Activated CD8-positive, alpha-beta memory T cell treated with anti-CD3 and anti-CD28 coated beads, Interleukin-2, amount 50 U/mL, for 24 hours (primary cell): ENCODE measurements around the gene PGGHG.
"Not testable (repeated sequence)": the region's sequence is repeated elsewhere in the genome, so short reads cannot be mapped to it uniquely, and the experiment has no call there.

Experiments used
- DNase-seq: peaks from one replicate; pipeline ENCODE4 v3.0.0-alpha.2; 2020; ENCODE audit errors: extremely low read depth

The PGGHG gene

DNA sequence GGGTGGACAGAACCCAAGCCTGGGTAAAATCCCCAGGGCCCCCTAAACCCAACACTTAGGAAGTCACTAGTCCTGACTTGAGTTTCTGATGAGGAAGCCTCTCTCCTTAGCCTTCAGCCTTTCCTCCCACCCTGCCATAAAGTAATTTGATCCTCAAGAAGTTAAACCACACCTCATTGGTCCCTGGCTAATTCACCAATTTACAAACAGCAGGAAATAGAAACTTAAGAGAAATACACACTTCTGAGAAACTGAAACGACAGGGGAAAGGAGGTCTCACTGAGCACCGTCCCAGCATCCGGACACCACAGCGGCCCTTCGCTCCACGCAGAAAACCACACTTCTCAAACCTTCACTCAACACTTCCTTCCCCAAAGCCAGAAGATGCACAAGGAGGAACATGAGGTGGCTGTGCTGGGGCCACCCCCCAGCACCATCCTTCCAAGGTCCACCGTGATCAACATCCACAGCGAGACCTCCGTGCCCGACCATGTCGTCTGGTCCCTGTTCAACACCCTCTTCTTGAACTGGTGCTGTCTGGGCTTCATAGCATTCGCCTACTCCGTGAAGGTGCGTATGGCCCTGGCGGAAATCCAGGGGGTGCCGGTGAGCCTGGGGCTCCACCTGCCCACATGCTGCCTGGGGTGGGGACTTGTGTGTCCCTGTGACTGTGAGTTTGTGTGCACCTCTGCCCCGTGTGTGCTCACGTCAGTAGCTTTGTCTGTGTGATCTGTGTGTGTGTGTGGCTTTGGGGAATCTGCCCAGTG is 25.0 kb downstream of the PGGHG start, which contains the start of gene IFITM1:
IFITM1 (plus strand) TSS at position 254 of the 767 bp plus-strand sequence; CDS start at position 385, 131 bp downstream.
- DNase-seq: no peak

DNA sequence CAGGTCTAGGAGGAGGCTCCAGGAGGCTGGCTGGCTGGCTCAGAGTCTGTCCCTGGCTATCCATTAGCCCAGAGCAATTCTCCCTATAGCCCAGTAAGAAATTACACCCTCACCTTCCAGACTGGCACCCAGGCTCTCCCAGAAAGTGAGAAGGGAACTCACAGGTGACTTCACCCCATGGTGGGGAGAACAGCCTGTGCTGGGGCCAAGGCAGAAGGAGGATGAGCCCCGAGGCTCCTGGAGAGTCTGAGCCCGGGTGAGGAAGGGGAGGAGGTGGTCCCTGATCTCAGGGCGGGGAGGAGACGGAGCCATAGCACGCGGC is 25.6 kb downstream of the PGGHG start:
- DNase-seq: not testable (repeated sequence)

DNA sequence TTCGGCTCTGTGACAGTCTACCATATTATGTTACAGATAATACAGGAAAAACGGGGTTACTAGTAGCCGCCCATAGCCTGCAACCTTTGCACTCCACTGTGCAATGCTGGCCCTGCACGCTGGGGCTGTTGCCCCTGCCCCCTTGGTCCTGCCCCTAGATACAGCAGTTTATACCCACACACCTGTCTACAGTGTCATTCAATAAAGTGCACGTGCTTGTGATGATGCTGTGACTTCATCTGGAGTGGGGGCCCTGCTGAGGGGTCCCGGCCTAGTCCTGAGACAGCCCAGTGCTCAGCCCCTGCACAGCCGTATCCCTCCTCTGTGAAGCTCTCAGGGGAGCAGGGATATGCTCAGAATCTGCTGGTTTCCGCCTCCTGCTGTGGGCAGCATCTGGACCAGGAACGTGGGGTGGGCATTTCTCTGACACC is 26.1 kb downstream of the PGGHG start:
- no peak for DNase-seq

DNA sequence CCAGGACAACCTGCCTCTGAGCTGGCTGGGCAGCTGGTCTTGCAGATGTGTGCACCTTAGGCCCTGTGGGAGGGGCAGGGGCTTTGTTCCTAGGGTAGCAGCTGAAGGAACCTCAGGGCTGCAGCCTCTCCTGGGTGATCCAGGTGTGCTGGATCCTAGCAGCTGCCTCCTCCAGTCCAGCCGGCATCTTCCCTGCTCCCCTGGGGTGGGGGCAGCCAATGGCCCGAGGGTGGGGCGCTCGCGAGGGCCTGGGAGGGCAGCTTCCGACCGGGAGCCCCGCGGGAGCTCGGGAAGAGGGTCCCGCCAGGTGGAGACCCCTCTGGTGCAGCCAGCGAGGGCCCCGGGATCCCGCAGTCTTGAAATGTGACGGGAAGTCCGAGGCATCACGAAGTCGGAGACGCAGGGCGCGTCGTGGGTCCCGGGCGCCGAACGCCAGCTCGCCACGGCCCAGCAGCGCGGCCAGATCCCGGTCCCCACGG is 26.6 kb downstream of the PGGHG start:
- no peak for DNase-seq

DNA sequence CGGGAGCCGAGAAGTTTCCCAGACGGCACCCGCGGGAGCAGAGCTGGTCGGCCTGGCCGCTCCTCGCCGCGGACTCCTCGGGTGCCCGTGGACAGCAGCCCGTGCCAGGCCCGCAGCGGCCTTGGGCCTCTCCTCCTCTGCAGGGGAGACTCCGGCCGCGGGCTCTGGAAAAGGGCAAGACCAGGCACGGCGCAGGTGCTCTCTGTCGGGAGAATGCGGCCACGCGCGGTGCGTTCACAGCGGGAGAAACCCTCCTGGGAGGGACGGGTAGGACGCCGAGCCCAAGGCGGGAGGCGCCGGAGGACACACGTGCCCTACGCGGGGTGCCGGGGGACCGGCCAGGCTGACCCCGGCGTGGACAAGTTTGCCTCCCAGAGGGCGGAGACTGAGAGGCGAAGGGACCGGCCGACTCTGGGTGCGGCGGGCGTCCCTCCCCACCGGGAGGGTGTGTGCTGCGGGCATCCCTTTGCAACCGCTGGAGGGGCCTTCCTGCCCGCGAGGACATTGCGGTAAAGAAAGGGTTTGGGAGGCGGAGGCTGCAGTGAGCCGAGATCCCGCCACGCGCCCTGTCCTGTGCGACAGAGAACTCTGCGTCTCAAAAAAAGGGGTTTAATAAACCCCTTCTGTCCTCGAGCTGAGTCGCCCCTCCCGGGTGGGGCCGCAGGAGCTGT is 27.2 kb downstream of the PGGHG start:
- no peak for DNase-seq

DNA sequence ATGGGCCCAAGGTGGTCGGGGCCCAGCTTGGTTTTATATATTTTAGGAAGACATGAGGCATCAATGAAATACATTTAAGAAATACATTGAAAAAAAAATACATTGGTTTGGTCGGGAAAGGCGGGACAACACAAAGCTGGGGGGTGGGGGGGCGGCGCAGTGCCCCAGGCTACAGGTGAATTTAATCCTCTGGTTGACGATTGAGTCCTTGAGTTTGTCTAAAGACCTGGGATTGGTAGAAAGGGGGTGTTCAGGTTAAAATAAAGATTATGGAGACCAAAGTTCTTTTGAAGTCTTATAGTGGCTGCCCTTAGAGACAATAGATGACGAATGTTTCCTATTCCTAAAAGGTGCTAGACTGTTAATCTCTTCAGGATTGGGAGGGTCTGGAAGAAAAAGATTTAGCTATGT is 28.0 kb downstream of the PGGHG start:
- DNase-seq: no peak

DNA sequence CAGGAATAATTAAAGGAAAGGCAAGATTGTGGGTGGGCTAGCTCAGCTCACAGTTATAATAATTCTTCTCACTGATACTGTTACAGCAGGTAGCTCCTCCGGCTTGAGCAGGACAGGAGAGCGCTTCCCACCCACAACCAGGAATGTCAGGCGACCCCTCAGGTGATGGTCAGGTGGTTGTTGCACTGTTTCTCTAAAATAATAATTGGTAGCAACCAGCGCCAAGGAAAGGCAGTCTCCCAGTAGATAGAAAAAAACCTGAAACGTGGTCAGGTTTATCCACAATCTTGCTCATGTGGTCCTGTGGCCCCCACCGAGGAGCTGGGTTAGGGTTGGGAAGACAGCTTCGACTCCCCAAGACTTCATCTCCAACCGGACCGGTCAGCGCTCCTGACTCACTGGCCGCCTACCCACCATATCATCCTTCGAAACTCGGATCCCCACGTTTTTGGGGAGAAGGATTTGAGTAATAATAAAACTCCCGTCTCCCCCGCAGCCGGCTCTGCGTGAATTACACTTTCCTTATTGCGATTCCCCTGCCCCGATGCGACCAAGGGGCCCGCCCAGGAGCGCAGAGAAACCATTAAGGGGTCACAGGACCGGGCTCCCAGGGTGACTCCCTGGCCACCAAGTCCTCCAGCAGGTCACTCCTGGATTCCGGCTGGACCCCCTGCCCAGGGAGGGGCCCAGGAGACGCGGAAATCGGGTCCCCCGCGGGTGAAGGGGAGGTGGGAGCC is 28.9 kb downstream of the PGGHG start:
- DNase-seq: not testable (repeated sequence)

DNA sequence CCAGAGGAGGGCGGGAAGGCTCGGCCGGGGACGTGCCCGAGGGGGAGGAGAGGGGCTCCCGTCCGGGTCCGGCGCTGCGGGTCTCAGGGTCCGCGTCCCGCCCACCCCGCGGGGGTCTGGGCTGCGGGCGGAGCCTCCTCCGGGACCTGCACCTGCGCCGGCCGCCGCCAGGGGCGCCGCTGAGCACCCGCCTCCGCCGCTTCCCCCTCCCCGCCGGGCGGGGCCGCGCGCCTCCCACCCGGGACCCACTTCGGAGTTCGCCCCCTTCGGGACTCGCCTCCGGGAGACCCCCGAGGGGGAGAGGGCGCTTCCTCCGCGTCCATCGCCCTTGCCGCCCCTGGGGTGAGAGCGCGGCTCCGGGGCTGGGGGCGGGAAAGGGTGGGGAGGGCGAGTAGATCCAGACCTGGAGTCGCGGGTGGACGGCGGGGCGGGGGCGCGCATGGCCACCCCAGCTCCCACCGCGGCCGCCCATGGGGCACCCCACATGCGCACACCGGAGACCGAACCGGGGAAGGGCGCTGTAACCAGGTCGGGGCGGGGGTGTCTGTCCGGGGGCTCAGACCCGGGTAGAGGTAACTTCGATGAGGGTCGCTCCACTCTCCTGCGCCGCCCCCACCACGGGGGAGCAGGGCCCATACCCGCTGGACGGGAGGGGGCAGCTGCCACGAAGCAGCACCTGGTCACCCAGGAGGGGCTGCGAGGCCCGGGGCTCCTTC is 29.6 kb downstream of the PGGHG start:
- DNase-seq: not testable (repeated sequence)

DNA sequence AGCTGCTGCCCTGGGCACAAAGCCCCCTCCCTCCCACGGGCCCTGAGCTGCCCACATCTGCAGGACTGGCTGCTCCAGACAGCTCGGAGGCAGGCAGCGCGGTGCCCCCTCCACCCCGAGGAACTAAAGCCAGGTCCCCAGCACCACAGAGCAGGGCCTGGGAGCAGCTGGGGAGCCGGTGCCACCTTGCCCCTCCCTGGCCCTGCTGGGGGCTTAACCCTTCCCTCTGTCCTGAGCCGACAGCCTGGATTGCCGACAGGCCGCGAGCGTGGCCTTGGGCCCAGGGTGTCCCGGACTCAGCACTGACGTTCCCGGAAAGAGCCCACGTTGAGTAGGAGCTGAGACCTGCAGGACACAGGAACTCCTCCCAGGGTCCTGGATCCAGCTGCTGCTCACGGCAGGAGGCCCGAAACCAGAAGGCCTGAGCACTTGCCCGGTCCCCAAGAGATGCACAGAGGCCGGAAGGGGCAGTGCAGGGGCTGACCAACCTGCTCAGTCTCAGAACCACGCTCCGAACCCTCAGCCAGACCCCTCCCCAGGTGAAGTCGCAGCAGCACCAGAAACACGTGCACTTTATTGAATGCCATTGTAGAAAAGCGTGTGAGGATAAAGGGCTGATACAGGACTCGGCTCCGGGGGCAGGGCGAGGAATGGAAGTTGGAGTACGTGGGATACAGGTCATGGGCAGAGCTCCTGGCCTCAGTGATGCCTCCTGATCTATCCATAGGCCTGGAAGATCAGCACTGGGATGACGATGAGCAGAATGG is 30.4 kb downstream of the PGGHG start:
- not testable (repeated sequence) for DNase-seq

DNA sequence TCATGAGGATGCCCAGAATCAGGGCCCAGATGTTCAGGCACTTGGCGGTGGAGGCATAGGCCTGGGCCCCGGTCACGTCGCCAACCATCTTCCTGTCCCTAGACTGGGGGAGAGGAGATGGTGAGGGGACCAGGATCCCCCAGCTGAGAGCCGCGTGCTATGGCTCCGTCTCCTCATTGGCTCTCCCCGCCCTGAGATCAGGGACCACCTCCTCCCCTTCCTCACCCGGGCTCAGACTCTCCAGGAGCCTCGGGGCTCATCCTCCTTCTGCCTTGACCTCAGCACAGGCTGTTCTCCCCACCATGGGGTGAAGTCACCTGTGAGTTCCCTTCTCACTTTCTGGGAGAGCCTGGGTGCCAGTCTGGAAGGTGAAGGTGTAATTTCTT is 31.0 kb downstream of the PGGHG start:
- not testable (repeated sequence) for DNase-seq

DNA sequence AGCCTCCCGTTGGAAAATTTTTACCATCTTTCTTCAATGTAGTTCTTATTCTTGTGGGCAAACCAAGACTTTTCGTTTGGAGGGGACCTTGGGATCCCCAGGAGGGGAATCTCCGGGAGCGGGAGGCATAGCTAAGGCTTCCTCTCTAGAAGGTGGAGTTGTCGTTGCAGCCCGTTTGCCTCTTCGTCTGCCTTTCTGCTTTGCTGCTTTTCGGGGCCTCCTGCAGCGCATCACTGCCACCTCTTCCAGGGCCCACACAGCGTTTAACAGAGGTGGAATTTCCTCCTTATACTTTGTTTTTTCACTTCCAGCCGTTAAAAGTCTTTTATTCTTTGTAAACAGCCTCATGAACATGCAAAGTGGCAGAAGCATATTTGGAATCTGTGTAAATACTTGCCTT is 35.2 kb downstream of the PGGHG start:
- no peak for DNase-seq

DNA sequence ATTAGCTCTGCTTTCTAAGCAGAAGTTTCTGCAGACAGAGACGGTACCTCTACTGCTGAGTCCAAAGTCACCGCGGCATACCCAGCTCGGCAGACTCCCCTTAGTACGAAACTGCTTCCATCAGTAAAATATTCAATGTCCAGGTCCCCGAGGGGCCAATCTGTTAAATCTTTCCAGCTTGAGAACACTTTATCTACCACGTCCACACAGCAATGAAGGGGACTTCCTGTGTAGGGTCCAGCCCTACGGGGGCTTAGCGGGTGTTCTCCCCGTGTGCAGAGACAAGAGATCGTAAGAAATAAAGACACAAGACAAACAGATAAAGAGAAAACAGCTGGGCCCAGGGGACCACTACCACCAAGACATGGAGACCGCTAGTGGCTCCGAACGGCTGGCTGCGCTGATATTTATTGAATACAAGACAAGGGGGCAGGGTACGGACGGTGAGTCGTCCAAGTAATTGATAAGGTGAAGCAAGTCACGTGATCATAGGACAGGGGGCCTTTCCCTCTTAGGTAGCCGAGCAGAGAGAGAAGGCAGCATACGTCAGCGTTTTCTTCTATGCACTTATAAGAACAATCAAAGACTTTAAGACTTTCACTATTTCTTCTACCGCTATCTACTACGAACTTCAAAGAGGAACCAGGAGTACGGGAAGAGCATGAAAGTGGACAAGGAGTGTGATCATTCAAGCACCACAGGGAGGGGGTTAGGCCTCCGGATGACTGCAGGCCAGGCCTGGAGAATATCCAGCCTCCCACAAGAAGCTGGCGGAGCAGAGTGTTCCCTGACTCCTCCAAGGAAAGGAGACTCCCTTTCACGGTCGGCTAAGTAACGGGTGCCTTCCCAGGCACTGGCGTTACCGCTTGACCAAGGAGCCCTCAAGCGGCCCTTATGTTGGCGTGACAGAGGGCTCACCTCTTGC is 35.9 kb downstream of the PGGHG start:
- DNase-seq: not testable (repeated sequence)

DNA sequence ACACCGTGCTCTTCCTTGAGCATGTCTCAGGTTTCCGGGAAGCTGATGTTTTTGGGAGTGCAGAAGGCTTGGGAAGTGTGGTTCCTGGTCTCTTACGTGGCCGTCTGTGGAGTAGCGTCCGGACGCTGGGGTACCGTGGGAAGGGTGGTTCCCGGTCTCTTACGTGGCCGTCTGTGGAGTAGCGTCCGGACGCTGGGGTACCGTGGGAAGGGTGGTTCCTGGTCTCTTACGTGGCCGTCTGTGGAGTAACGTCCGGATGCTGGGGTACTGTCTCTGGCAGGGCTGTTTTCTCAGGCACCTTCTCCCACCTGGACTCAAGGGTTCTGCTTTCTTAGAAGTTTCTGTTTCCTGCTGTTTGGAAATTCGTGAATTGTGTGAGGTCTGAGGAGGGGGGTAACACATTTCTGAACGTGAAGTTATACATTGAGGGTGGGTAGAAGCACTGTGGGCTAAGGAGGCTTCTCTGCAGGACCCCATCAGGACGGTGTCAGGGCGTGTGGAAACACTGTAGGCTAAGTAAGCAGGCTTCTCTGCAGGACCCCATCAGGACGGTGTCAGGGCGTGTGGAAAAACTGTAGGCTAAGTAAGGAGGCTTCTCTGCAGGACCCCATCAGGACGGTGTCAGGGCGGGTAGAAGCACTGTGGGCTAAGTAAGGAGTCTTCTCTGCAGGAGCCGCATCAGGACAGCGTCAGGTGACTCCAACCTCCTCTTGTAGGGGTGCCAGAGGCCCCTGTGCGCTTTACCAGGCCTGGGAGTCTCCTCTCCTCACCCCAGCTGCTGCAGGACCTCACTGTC is 37.1 kb downstream of the PGGHG start:
- no peak for DNase-seq

DNA sequence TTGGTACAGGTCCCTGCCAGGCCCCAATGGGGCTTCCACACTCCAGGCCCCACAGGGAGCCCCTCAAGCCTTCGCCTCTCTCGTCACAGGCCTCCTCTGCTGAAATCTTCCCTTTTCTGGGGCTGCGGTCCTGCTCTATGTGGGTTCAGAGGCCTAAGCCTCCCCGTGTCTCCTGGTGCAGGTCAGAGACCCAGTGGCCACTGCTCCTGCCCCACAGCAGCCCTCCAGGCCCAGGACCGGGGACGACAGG is 37.6 kb downstream of the PGGHG start:
- no peak for DNase-seq

DNA sequence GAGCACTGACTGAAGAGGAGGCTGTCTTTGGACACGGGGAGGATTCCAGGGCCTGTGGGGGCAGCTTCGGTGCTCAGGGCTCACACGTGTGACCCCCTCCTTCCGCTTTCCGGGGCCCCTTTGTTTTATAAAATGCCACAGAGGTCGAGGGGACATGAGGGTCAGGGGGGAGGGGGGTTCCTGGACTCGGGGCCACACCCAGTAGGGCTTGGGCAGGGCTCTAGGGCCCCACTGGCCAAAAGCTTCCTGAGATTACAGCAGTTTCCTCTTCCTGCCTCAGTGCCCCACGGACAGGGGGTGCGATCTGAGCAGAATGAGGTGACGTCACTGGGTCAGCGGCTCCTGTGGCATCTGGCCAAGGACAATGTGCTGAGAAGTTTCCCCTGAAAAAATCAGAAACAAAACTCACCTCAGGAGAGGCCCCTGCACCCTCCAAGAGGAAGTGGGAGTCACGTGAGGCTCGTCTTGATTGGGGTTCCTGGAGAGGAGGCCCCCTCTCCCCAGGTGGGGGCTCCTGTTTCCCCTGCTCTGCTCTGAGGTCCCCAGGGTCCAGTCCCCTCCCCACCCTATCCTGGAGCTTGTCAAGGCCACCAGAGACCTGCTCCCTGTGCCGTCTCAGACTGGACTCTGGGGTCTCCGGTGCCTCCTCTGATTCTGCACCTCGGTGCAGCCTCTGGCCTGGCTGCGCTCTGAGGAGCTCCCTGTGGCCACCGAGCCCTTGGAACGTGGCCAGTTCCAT is 38.1 kb downstream of the PGGHG start:
- no peak for DNase-seq

DNA sequence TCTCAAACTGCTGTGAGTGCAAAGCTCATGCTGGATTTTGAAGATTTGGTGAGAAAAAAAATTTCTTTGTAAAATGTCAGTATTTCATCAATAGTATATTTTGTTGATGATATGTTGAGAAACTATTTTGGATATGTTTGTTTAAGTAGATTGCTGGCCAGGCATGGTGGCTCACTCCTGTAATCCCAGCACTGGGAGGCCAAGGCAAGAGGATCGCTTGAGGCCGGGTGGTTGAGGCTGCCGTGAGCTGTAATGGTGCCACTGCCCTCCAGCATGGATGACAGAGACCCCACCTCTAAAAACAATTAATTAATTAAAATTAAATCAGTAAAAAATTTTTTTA is 38.6 kb downstream of the PGGHG start:
- DNase-seq: no peak

DNA sequence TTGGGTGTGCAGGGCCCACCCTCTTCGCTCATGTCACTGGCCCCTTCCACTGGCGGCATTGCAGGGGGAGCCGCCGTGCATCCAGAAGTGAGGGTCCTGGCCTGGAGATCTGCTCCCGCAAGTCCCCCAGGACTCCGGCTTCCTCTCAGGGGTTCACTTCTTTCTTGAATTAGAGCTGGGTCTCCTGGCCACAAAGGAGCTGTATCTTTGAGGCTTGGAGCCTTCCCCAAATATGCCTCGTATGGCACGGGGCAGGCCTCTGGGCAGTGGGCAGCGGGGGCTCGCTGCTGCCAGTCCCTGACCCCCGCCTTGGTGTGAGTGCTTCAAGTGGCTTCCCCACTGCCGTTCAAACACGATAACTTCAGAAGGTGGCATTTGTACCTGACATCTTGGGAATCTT is 39.1 kb downstream of the PGGHG start:
- DNase-seq: no peak

DNA sequence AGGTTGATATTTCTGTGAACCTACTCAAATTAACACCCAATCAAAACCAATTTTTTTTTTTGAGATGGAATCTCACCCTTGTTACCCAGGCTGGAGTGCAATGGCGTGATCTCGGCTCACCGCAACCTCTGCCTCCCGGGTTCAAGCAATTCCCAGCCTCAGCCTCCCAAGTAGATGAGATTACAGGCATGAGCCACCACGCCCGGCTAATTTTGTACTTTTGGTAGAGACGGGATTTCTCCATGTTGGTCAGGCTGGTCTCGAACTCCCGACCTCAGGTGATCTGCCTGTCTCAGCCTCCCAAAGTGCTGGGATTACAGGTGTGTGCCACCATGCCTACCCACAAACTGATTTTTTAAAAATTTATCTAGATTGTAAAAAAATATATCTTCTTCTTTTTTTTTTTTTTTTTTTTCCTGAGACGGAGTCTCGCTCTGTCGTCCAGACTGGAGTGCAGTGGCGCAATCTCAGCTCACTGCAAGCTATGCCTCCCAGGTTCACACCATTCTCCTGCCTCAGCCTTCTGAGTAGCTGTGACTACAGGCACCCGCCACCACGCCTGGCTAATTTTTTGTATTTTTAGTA is 39.7 kb downstream of the PGGHG start:
- DNase-seq: not testable (repeated sequence)

DNA sequence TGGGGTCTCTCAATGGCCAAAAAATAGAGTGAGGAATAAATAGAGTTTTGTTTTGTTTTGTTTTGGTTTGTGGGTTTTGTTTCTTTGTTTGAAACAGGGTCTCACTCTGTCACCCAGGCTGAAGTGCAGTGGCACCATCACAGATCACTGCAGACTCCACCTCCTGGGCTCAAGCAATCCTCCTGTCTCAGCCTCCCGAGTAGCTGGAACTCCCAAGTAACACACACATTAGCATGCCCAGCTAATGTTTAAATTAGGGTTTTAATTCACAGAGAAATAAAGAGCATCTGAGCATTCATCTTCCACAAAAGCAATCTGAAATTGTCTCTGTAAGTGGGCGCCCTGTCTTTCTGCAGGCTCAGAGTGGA is 40.9 kb downstream of the PGGHG start:
- DNase-seq: no peak
